WI38 (cell line): ENCODE measurements around the gene TOR1AIP1.
A peak's percentile ranks its signal among the peaks of the same experiment; 100 is the strongest.
"Not testable (repeated sequence)": the region's sequence is repeated elsewhere in the genome, so short reads cannot be mapped to it uniquely, and the experiment has no call there.

Experiments used
- H3K4me3 ChIP-seq: 2 replicates; pipeline ENCODE4 v1.5.1; 2011; ENCODE audit warnings: low read depth, mild to moderate bottlenecking, control low read depth, low read length
- TF ChIP-seq, protein P1 (sequence below): IDR thresholded peaks from 2 replicates; pipeline ENCODE4 v1.5.1; 2012; ENCODE audit warnings: low read depth, mild to moderate bottlenecking, control low read depth, low read length

The TOR1AIP1 gene, protein sequence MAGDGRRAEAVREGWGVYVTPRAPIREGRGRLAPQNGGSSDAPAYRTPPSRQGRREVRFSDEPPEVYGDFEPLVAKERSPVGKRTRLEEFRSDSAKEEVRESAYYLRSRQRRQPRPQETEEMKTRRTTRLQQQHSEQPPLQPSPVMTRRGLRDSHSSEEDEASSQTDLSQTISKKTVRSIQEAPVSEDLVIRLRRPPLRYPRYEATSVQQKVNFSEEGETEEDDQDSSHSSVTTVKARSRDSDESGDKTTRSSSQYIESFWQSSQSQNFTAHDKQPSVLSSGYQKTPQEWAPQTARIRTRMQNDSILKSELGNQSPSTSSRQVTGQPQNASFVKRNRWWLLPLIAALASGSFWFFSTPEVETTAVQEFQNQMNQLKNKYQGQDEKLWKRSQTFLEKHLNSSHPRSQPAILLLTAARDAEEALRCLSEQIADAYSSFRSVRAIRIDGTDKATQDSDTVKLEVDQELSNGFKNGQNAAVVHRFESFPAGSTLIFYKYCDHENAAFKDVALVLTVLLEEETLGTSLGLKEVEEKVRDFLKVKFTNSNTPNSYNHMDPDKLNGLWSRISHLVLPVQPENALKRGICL

DNA sequence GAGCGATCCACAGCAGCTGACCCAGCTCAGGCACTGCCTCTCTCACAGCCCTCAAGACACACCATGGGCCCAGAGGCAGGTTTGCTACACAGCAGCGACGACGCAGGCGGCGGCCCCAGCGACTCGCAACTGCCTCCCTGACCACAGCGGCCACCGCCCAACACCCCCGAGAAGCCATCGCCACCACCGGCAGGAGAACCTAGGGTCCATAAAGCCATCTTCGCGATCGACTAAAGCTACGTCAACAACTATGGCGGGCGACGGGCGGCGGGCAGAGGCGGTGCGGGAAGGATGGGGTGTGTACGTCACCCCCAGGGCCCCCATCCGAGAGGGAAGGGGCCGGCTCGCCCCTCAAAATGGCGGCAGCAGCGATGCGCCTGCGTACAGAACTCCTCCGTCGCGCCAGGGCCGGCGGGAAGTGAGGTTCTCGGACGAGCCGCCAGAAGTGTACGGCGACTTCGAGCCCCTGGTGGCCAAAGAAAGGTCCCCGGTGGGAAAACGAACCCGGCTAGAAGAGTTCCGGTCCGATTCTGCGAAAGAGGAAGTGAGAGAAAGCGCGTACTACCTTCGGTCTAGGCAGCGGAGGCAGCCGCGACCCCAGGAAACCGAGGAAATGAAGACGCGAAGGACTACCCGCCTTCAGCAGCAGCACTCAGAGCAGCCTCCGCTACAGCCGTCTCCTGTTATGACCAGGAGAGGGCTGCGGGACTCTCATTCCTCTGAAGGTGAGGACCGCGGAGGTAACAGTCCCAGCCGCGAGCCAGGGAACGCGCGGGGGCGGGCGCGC, at the start of gene TOR1AIP1:
Gene TOR1AIP1, plus strand, starts transcription at position 33 of the 787 bp plus-strand sequence. Its CDS starts 218 bp downstream, at position 251.
- H3K4me3 ChIP-seq, result peak within 1 kb of the TSS; percentile 91
- TF ChIP-seq, protein P1, sequence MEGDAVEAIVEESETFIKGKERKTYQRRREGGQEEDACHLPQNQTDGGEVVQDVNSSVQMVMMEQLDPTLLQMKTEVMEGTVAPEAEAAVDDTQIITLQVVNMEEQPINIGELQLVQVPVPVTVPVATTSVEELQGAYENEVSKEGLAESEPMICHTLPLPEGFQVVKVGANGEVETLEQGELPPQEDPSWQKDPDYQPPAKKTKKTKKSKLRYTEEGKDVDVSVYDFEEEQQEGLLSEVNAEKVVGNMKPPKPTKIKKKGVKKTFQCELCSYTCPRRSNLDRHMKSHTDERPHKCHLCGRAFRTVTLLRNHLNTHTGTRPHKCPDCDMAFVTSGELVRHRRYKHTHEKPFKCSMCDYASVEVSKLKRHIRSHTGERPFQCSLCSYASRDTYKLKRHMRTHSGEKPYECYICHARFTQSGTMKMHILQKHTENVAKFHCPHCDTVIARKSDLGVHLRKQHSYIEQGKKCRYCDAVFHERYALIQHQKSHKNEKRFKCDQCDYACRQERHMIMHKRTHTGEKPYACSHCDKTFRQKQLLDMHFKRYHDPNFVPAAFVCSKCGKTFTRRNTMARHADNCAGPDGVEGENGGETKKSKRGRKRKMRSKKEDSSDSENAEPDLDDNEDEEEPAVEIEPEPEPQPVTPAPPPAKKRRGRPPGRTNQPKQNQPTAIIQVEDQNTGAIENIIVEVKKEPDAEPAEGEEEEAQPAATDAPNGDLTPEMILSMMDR, result no peak

DNA sequence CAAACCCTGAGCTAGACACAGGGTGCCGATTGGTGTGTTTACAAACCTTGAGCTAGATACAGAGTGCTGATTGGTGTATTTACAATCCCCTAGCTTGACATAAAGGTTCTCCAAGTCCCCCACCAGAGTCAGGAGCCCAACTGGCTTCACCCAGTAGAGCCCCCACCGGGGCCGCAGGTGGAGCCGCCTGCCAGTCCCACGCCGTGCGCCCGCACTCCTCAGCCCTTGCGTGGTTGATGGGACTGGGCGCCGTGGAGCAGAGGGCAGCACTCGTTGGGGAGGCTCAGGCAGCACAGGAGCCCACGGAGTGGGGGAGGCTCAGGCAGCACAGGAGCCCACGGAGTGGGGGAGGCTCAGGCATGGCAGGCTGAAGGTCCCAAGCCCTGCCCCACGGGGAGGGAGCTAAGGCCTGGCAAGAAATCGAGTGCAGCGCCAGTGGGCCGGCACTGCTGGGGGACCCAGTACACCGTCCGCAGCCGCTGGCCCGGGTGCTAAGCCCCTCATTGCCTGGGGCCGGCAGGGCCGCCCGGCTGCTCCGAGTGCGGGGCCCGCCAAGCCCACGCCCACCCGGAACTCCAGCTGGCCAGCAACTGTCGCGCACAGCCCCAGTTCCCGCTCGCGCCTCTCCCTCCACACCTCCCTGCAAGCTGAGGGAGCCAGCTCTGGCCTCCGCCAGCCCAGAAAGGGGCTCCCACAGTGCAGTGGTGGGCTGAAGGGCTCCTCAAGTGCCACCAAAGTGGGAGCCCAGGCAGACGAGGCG, 45.2 kb upstream of the TOR1AIP1 start:
- not testable (repeated sequence) for H3K4me3 ChIP-seq

DNA sequence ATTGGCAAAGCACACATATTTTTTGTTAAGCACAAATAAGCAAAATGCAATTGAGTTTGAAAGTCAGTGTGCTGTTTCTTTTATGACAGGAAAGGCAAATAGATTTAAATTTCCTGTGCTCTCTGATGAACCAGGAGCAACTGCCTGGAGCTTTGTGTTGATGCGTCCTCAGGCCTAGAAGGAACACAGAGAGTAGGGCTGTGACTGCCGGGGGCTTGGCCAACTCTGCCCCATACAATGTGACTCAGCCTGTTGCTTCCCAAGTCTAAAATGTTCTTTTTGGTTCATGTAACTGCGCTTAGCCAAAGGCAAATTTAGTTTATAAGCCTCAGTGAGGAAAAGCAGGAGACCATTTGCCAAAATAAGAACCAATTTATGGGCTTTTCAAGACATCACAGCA, 42.0 kb upstream of the TOR1AIP1 start:
- H3K4me3 ChIP-seq, result no peak overlapping the region
- TF ChIP-seq, protein P1, result no peak

DNA sequence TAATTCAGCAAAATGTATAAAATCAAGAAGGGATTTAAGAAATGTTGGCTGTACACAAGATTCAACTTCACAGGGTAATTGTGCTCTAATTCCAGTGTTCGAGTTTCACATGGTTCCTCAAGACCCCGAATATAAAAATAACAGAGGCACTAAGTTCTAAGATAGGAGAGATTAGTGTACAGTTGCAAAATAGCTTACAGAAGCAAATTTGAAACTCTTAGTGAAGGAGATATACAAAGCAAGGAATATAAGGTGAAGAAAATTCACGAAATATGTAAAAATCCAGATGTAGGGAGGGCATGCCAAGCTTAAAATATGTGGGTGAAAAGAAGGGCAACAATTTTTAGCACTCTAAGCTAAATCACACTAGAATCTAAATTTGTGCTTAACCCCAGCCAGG, 33.9 kb upstream of the TOR1AIP1 start:
- TF ChIP-seq, protein P1, result no peak
- H3K4me3 ChIP-seq, result no peak overlapping the region

DNA sequence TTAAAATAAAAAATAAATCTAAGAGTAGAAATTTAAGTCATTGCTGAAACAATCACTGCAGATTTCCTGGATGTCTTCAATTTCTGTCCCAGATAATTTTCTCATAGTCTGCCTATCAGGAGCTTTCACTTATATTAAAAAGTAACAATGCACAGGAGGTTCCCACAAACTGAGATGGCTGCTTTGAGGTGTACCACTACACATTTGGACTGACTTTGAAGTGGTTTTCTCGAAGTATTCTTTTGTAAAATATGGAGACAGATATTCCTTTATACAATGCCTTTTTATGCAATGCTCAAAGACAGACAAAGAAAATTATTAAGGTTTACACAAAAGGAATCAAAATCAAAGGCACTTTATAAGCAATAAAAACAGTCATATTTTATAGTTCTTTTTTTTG, 29.0 kb upstream of the TOR1AIP1 start:
- no peak overlapping the region for H3K4me3 ChIP-seq
- TF ChIP-seq, protein P1, result no peak

DNA sequence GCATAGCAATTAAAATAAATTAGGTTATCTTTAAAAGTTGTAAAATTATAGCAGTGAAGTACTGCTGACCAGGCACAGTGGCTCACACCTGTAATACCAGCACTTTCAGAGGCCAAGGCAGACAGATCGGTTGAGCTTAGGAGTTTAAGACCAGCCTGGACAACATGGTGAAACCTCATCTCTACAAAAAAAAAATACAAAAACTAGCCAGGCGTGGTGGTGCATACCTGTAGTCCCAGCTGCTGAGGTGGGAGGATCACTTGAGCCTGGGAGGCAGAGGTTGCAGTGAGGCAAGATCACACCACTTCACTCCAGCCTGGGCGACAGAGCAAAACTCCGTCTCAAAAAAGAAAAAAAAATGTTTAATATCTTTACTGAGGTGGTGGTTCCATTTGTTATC, 26.3 kb upstream of the TOR1AIP1 start:
- not testable (repeated sequence) for H3K4me3 ChIP-seq

DNA sequence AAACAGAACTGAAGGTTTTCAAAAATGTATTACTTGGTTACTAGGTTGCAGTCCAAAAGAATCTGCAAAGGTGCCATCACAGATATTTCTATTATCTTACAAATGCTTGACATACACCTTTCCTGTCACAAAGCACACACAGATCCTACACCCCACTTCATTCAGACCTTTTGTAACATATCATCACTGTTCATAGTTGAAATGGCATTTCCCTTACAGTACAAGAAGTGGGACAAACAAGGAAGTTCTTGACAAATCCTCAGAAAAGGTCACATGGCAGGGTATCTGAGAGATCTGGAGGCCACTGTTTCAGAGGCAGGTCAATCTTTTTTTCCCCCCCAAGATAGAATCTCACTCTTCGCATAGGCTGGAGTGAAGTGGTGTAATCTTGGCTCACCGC, 25.8 kb upstream of the TOR1AIP1 start:
- no peak overlapping the region for H3K4me3 ChIP-seq
- TF ChIP-seq, protein P1, result no peak
